ENCODE results near the gene STAB1. TPM values are rescaled to one million over a fixed set of nuclear protein-coding genes. Genes with fewer than 3 reads are reported as not detected.
"Not testable (repeated sequence)": the region's sequence is repeated elsewhere in the genome, so short reads cannot be mapped to it uniquely, and the experiment has no call there.

Gene STAB1
- total and polyA plus RNA-seq, 5 donors: 69.5 to 159 (median 94.6) TPM

DNA sequence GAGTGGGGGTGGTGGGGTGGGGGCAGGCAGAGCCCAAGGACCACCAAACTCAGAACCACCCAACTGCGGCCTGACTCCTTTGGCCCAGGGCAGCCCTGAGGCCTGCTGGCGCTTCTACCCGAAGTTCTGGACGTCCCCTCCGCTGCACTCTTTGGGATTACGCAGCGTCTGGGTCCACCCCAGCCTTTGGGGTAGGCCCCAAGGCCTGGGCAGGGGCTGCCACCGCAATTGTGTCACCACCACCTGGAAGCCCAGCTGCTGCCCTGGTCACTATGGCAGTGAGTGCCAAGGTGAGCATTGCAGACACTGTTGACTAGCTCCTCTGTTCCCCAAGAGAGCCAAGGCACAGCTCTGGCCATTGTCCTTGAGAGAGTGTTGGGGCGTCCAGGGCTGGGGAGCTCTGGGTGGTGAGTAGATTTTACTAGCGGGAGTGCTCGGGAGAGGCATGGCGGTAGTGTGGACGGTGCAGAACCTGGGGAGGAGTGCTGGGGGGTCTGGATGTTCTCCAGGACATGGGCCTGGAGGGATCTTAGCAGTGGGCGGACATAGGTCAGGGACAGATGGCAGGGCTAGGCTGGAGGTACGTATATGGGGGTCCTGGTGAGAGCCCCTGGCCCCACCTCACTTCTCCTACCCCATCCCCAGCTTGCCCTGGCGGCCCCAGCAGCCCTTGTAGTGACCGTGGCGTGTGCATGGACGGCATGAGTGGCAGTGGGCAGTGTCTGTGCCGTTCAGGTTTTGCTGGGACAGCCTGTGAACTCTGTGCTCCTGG is 25.8 kb downstream of the STAB1 start:
- Histone ChIP-seq H3K27ac (ENCODE audit: low read length) (no peak overlapping the region), H3K9me3 (ENCODE audit: control insufficient read depth, low read length) (no peaks in the 10 kb centered on the region), H3K4me1 (ENCODE audit: control insufficient read depth, insufficient read depth, low read length) (peaks cover 14% of the 10 kb centered on the region), H3K27me3 (ENCODE audit: control insufficient read depth, insufficient read depth) (no peaks in the 10 kb centered on the region), H3K4me3 (ENCODE audit: low read length) (no peak overlapping the region)
- ATAC-seq: no peak
- intact Hi-C loops (cut with DNase I): no loop called here
- 90% methylated on average over 20 of the region's 20 CpGs for WGBS
- DNase-seq: peak; percentile 17 to 55 (median 23)

- WGBS: 93% methylated on average over 8 of the region's 8 CpGs
- no peak overlapping the region for H3K4me3 ChIP-seq (ENCODE audit: low read length)
- peak; percentile 15 to 34 (median 25) for DNase-seq
Measured at GRCh38 chr3:52521488-52521824, 26.3 kb downstream of the STAB1 start.

DNA sequence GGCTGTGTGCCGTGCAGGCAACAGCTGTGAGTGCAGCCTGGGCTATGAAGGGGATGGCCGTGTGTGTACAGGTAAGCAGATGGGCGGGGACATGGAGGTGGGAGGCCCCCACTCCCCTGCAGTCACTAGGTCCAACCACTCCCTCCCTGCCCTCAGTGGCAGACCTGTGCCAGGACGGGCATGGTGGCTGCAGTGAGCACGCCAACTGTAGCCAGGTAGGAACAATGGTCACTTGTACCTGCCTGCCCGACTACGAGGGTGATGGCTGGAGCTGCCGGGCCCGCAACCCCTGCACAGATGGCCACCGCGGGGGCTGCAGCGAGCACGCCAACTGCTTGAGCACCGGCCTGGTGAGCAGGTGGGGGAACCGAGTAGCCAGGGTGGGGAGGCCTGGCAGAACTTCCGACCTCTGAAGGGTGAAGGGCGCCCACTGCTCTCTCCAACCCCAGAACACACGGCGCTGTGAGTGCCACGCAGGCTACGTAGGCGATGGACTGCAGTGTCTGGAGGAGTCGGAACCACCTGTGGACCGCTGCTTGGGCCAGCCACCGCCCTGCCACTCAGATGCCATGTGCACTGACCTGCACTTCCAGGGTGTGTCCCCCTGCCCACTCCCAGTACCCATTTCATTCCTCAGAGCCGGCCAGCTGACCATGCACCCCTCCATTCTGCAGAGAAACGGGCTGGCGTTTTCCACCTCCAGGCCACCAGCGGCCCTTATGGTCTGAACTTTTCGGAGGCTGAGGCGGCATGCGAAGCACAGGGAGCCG is 26.9 kb downstream of the STAB1 start:
- ATAC-seq: no peak
- H3K27me3 ChIP-seq (ENCODE audit: control insufficient read depth, insufficient read depth): no peaks in the 10 kb centered on the region
- peaks cover 19% of the 10 kb centered on the region for H3K4me1 ChIP-seq (ENCODE audit: control insufficient read depth, insufficient read depth, low read length)
- H3K9me3 ChIP-seq (ENCODE audit: control insufficient read depth, low read length): no peaks in the 10 kb centered on the region
- intact Hi-C loops (cut with DNase I): no loop called here
- WGBS: 95% methylated on average over 33 of the region's 33 CpGs
- no peak overlapping the region for H3K4me3 ChIP-seq (ENCODE audit: low read length)
- DNase-seq: peak; percentile 5 to 54 (median 43)
- H3K27ac ChIP-seq (ENCODE audit: low read length): no peak overlapping the region

More at GRCh38 chr3:52521488-52521824, 26.3 kb downstream of the STAB1 start:
- intact Hi-C loops (cut with DNase I): no loop called here
- no peak for ATAC-seq
- no peaks in the 10 kb centered on the region for H3K27me3 ChIP-seq (ENCODE audit: control insufficient read depth, insufficient read depth)
- no peaks in the 10 kb centered on the region for H3K9me3 ChIP-seq (ENCODE audit: control insufficient read depth, low read length)
- H3K4me1 ChIP-seq (ENCODE audit: control insufficient read depth, insufficient read depth, low read length): peaks cover 19% of the 10 kb centered on the region
- no peak overlapping the region for H3K27ac ChIP-seq (ENCODE audit: low read length)

GRCh38 chr3:52522651-52523251 is 27.6 kb downstream of the STAB1 start:
- H3K4me3 ChIP-seq (ENCODE audit: low read length): no peak overlapping the region
- intact Hi-C loops (cut with DNase I): no loop called here
- H3K27me3 ChIP-seq (ENCODE audit: control insufficient read depth, insufficient read depth): no peaks in the 10 kb centered on the region
- peak in 2 of 3 donors; percentile 40 to 54 for DNase-seq
- peaks cover 19% of the 10 kb centered on the region for H3K4me1 ChIP-seq (ENCODE audit: control insufficient read depth, insufficient read depth, low read length)
- H3K9me3 ChIP-seq (ENCODE audit: control insufficient read depth, low read length): no peaks in the 10 kb centered on the region
- ATAC-seq: no peak
- no peak overlapping the region for H3K27ac ChIP-seq (ENCODE audit: low read length)
- 90% methylated on average over 14 of the region's 14 CpGs for WGBS

DNA sequence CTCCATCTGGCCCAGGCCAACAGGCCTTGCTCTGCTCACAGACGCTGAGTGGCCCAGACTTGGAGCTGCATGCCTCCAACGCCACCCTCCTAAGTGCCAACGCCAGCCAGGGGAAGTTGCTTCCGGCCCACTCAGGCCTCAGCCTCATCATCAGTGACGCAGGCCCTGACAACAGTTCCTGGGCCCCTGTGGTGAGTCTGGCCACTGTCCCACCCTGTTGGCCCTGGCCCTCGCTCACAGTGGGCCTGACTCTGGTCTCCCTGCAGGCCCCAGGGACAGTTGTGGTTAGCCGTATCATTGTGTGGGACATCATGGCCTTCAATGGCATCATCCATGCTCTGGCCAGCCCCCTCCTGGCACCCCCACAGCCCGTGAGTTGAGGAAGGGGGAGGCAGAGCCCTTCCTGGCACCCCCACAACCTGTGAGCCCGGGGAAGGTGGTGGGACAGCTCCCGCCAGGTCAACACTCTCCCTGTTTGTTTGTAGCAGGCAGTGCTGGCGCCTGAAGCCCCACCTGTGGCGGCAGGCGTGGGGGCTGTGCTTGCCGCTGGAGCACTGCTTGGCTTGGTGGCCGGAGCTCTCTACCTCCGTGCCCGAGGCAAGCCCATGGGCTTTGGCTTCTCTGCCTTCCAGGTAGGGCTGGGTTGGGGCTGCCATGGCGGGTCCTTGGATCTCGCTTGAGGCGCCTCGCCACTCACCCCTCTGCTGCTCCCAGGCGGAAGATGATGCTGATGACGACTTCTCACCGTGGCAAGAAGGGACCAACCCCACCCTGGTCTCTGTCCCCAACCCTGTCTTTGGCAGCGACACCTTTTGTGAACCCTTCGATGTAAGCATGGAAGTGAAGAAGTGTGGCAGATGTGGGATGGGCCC is 28.5 kb downstream of the STAB1 start:
- ATAC-seq (no peak), DNase-seq (peak; percentile 13 to 57 (median 44))
- Histone ChIP-seq H3K27me3 (ENCODE audit: control insufficient read depth, insufficient read depth) (no peaks in the 10 kb centered on the region), H3K27ac (ENCODE audit: low read length) (no peak overlapping the region), H3K4me3 (ENCODE audit: low read length) (no peak overlapping the region), H3K9me3 (ENCODE audit: control insufficient read depth, low read length) (no peaks in the 10 kb centered on the region), H3K4me1 (ENCODE audit: control insufficient read depth, insufficient read depth, low read length) (peaks cover 19% of the 10 kb centered on the region)
- intact Hi-C loops (cut with DNase I): no loop called here
- WGBS: 92% methylated on average over 26 of the region's 26 CpGs

- WGBS: 94% methylated on average over 18 of the region's 18 CpGs
- Histone ChIP-seq H3K9me3 (ENCODE audit: control insufficient read depth, low read length) (no peaks in the 10 kb centered on the region), H3K27me3 (ENCODE audit: control insufficient read depth, insufficient read depth) (no peaks in the 10 kb centered on the region), H3K4me1 (ENCODE audit: control insufficient read depth, insufficient read depth, low read length) (peaks cover 26% of the 10 kb centered on the region), H3K27ac (ENCODE audit: low read length) (peak overlapping the region; percentile 19), H3K4me3 (ENCODE audit: low read length) (no peak overlapping the region)
- ATAC-seq: no peak
- intact Hi-C loops (cut with DNase I): no loop called here
- peak in 1 of 3 donors; percentile 62 for DNase-seq
Measured at GRCh38 chr3:52524258-52524751, 29.2 kb downstream of the STAB1 start.

- Histone ChIP-seq H3K4me1 (ENCODE audit: control insufficient read depth, insufficient read depth, low read length) (peaks cover 33% of the 10 kb centered on the region), H3K9me3 (ENCODE audit: control insufficient read depth, low read length) (no peaks in the 10 kb centered on the region), H3K27ac (ENCODE audit: low read length) (peak overlapping the region; percentile 69), H3K27me3 (ENCODE audit: control insufficient read depth, insufficient read depth) (no peaks in the 10 kb centered on the region), H3K4me3 (ENCODE audit: low read length) (no peak overlapping the region)
- 56% methylated on average over 34 of the region's 34 CpGs for WGBS
- intact Hi-C loops (cut with DNase I): no loop called here
- ATAC-seq (peak; percentile 9 to 55), DNase-seq (peak; percentile 72 to 87 (median 80))
Measured at GRCh38 chr3:52524752-52525679, 29.9 kb downstream of the STAB1 start.

- intact Hi-C loops (cut with DNase I): no loop called here
- Histone ChIP-seq H3K27me3 (ENCODE audit: control insufficient read depth, insufficient read depth) (no peaks in the 10 kb centered on the region), H3K4me1 (ENCODE audit: control insufficient read depth, insufficient read depth, low read length) (peaks cover 37% of the 10 kb centered on the region), H3K27ac (ENCODE audit: low read length) (peak overlapping the region; percentile 69), H3K9me3 (ENCODE audit: control insufficient read depth, low read length) (no peaks in the 10 kb centered on the region), H3K4me3 (ENCODE audit: low read length) (no peak overlapping the region)
- DNase-seq (peak; percentile 24 to 55 (median 40)), ATAC-seq (no peak)
- WGBS: 63% methylated on average over 9 of the region's 9 CpGs
Measured at GRCh38 chr3:52525680-52526561, 30.8 kb downstream of the STAB1 start.

- ATAC-seq; H3K4me3 ChIP-seq (ENCODE audit: low read length); H3K9me3 ChIP-seq (ENCODE audit: control insufficient read depth, low read length); H3K27me3 ChIP-seq (ENCODE audit: control insufficient read depth, insufficient read depth); DNase-seq; intact Hi-C loops (cut with DNase I): not testable (repeated sequence)
- 93% methylated on average over 5 of the region's 5 CpGs for WGBS
- H3K27ac ChIP-seq (ENCODE audit: low read length): peak overlapping the region; percentile 69
- peaks cover 38% of the 10 kb centered on the region for H3K4me1 ChIP-seq (ENCODE audit: control insufficient read depth, insufficient read depth, low read length)
Measured at GRCh38 chr3:52526671-52527038, 31.5 kb downstream of the STAB1 start.

Measured in right cardiac atrium (tissue), 5 donors.